NCI-H2171 (cell line): ENCODE measurements around the gene SHANK1.

Source experiments
- DNase-seq: peaks from one replicate; lab custom pipeline; 2025; lab: John Stamatoyannopoulos, UW

SHANK1 gene

GRCh38 chr19:50711805-50712204, 7.8 kb downstream of the SHANK1 start:
- DNase-seq: no peak

DNA sequence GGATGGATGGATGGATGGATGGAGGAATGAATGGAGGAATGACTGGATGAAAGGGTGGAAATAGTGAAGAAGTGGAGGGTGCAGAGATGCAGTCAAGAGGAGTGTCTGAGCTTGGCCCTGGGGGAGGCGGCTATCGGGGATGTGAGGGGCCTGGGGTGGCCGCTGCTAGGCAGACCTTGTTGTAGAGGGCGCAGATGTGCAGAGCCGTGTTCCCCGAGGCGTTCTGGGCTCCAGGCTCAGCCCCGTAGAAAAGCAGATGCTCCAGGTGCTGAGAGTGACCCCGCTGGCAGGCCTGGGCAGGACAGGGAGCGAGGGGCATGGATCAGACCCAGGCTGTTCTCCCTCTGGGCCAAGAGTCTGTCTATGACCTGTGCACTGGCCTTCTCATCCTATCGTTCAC, 8.4 kb downstream of the SHANK1 start:
- DNase-seq: no peak

DNA sequence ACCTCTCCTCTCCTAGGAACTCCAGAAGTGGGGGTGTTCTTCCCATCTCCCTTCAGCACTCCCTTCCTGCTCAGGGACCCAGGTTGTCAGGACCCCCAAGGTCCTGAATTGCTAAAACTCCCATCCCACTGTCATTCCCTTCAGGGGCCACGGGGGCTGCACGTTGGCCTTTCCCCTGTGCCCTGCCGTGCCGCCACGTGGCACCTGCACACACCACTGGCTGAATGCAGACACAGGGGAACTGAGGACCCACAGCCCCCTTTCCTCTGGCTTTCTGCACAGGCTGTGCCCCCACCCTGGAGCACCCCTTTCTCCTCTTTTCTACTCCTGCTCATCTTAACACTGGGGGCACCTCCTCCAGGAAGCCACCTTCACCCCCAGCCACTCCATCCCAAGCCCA, 9.0 kb downstream of the SHANK1 start:
- no peak for DNase-seq

DNA sequence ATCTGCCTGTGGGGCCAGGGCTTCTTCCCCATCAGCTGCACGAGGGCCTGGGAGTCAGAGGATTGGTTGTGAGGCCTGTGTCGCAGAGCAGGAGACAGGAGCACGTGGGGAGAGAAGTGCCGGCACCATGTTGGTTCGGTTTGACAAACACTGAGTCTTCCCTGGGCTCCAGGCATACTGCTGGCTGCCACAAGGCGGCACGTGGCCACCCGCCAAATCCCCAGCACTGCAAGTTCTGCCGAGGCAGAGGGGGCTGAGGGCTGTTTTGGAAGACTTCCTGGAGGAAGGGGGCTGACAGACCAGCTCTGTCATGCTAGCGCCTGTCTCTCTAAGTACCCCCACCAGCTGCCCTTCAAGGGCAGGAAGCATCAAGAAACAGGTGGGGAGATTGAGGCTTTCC, 9.5 kb downstream of the SHANK1 start:
- DNase-seq: no peak

GRCh38 chr19:50708179-50708879, 11.3 kb downstream of the SHANK1 start:
- no peak for DNase-seq

DNA sequence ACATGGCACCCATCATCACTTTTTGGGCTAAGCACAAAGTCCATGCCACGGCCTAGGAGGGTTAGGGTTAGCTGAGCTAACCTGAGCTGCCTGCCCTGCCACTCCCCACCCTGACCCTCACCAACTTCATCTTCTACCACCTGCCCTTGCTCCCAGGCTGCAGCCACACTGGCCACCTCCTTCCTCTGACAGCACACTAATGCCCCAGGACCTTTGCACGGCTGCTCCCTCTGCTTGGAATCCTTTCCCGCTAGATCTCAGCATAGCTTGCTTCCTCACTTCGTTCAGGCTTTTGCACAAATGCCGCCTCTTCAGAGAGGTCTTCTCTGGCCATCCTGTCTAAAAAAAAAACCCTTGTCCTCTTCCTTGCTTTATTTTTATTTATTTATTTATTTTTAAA, 13.2 kb downstream of the SHANK1 start:
- DNase-seq: no peak

DNA sequence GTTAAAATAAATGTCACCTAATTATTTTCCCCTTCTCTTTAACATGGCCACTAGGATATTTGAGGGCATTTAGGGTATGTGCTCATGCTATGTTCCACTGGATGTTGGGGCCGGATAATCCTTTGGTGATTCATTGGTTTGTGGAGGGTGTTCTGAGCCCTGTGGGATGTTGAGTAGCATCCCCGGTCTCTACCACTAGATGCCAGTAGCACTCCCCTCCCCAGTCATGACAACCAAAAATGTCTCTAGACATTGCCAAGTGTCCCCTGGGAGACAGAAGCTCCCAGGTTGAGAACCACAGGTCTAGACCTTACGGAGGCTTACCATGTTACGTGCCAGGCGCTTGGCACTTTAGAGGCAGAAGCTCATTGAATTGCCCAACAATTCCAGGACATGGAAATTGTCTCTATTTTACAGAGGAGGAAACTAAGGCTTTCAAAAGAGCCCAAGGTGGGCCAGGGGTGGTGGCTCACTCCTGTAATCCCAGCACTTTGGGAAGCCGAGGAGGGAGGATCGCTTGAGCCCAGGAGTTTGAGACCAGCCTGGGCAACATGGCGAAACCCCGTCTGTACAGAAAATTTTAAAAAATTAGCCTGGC, 14.1 kb downstream of the SHANK1 start:
- peak; percentile 53 for DNase-seq

DNA sequence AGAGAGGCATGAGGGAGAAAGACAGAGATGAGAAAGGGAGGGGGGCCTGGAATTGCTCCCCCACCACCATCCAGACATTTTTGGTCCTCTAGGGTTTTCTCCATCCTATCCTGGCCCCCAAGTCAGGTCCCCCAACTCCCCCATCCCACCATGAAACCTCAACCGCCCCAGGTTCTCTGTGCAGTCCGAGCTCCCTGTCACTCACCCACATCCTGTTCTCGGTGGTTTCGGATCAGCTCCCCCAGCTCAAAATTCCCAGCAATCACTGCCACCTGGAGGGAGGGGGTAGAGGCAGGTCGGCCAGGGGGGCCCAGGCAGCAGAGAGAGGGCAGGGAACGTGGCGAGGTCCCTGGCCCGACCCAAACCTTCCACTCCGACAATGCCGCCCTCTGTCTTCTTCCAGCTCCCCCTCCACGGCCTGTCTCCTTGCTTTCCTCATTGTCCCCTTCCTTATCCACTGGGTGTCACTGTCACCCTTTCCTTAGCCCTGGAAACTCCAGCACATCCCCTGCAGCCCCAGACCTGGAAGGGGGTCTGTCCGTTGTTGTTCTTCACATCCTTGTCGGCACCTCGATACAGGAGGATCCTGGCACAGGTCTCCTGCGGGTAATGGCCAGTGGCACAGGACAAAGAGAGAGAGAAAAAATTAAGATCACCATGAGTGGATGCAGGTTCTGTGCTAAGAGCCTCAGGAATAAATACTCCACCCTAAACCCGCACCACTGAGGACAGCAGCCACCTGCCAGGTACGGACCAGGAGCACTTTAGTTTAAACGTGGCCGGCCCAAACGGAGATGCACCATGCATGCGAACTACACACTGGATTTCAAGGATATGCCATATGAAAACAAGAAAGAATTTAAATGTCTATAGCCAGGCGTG, 15.4 kb downstream of the SHANK1 start:
- DNase-seq: peak; percentile 26

GRCh38 chr19:50702871-50703829, 16.5 kb downstream of the SHANK1 start:
- DNase-seq: peak; percentile 32

GRCh38 chr19:50702158-50702870, 17.3 kb downstream of the SHANK1 start:
- DNase-seq: no peak

DNA sequence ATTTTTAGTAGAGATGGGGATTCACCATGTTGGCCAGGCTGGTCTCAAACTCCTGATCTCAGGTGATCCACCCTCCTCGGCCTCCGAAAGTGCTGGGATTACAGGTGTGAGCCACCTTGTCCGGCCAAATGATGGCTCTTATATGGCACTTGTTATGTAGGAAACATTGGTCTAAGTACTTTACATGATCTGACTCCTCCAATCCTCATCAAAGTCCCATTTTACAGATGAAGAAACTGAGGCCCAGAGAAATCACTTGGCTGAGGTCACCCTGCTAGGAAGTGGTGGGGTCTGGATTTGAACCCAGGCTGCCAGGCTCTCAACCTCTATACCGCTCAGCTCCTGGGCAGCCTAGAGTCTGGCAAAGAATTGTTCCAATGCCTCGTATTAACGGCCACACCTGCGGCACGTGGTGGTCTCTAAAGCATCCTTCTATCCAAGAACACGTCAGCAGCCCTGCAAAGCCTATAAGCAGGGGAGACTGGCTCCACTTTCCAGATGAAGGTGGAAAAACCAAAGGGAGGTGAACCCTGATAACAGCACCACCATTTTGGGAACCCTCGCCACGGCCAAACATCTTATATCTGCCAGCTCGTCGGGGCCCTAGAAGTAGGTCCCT, 18.1 kb downstream of the SHANK1 start:
- no peak for DNase-seq

DNA sequence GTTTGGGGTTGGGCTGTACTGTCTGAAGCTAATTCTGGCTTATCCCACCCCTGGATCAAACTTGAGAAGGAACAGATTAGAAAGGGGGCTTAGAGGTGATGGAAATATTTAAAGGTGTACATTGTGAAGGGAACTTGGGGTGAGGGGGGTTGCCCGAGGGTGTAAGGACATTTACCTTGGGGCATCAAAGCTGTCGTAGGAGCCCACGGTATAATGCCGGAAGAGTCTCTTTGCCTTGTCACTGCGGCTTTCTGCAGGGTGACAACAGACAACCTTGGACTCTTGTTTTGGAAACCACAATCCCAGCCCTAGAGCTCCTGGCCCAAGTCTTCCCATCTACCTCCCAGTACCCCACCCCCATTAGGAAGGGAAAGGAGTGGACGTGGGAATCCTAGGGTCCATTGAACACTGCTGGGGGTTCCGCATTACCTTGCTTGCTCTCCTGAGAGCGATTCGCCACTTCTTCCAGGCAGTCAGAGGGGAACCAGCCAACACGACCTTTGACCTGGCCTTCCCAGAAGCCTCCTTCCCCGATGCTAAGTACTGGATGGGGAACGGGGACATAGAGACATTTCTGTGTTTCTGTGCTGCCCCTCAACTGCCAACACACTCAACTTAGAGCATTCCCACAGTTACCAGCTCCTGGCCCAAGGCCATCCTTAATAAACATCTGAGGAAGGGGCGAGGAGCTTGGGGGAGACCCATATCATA, 22.0 kb downstream of the SHANK1 start:
- no peak for DNase-seq

GRCh38 chr19:50696094-50696483, 23.5 kb downstream of the SHANK1 start:
- DNase-seq: no peak

GRCh38 chr19:50695251-50696093, 24.1 kb downstream of the SHANK1 start:
- DNase-seq: peak; percentile 81

DNA sequence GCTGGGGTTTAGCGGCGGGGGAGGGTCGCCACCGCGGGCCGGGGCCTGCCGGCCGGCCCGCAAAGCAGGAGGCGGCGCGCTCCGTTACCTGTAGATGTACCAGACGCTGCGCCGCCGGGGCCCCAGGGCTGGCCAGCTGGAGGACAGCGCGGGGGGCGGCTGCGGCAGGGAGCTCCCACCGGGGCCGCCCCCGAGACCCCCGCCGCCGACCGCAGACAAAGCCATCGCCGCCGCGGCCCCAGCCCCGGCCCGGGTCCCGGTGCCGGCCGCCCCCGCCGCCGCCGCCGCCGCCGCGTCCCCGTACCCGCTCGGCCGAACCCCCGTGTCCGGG, 24.8 kb downstream of the SHANK1 start:
- no peak for DNase-seq

DNA sequence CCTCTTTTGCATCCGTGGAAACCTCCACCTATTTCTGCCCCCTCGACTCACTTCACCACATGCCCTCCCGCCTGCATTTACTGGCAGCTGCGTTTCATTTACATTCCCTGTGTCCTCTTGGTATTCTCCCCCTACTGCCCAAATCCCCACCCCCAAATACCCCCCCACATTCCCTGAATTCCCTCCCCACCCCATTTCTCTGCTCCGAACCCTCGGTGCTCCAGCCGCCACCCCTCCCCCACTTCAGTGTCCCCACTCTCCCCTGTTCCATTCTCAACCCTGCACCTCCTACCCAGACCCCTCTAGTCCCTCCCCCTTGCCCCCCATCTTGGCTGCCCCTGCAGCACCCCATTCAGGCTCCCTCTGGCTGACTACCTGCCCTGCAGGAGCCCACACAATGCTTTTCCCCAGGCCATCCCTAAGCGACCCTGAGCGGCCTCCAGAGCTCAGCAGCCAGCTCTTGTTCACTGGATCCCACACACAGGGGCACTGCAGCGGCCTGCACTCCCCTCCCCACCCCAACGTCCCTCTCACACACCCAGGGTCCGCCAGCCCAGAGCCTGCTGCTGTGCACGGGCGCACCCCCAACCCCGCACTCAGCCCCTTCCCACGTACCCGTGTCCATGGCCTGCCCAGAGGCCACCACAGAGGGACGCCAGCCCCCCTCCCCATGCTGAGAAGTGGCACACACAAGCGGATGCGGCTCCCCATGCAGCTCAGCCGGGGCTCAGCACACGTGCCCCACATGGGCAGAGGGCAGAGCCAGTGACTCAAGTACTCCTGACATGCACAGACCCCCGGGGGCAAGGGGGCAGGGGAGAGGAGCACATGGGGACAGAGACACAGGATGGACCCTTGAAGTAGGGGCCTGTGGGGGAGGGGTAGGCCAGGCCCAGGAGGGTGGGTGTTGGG, 26.3 kb downstream of the SHANK1 start:
- DNase-seq: no peak

DNA sequence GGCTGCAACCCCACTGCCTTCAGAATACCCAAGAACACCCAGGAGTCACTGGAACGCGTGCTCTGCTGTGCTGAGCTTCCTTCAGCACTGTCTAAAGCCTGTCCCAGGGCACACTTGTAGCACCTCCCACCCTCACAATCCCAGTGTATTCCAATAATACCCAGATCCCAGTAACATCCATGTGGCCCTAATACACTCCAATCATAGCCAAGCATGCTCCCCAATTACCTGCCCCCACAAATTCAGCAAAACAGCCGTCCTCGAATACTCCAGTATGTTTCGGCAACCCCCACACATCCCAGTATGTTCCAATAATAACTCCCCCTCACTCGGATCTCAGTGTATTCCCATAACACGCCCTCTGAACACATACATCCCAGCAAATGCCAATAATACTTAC, 29.2 kb downstream of the SHANK1 start:
- no peak for DNase-seq

DNA sequence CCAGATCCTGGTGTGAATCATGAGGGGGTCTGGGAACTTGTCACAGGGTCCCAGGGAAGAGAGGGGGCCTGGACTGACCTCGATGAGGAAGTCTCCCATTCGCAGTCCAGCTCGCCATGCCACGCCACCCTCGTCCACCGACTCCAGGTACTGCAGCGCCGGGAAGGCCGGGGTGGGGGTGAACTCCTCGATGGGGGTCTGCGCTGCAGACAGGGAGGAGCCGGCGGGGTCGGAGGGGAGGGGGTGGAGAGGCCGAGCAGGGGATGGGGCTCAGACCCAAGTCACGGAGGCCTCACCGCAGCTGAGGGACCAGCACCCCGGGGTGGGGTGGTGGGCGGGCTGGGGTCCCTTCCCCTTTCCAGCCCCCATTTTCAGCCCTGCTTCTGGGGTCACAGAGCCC, 30.8 kb downstream of the SHANK1 start:
- no peak for DNase-seq
